ENCODE results near the gene PAK5. TPM values are rescaled to one million over a fixed set of nuclear protein-coding genes. Genes with fewer than 3 reads are reported as not detected.
"Not testable (repeated sequence)": the region's sequence is repeated elsewhere in the genome, so short reads cannot be mapped to it uniquely, and the experiment has no call there.

The PAK5 gene
- total and polyA plus RNA-seq, 4 donors, result 0.08 to 0.63 (median 0.26) TPM

GRCh38 chr20:9647741-9648140, 191.1 kb downstream of the PAK5 start:
- no peak for DNase-seq
- 82 to 83% methylated on average over 2 of the region's 2 CpGs for WGBS, 2 donors
- peaks cover 5% of the 10 kb centered on the region for H3K9me3 ChIP-seq (ENCODE audit: control insufficient read depth, low read length)
- no peak overlapping the region for H3K4me3 ChIP-seq (ENCODE audit: low read length in 2 of 2)
- H3K27ac ChIP-seq (ENCODE audit: low read depth in 1 of 2, low read length in 2 of 2), result no peak overlapping the region
- H3K36me3 ChIP-seq (ENCODE audit: control insufficient read depth in 1 of 2, insufficient read depth in 2 of 2, low read length in 1 of 2), result no peaks in the 10 kb centered on the region
- ATAC-seq (ENCODE audit: low FRiP score), result no peak
- intact Hi-C loops (cut with DNase I), result no loop called here
- H3K4me1 ChIP-seq (ENCODE audit: control insufficient read depth in 1 of 2, insufficient read depth in 2 of 2, low read length in 2 of 2), result no peaks in the 10 kb centered on the region
- no peaks in the 10 kb centered on the region for H3K27me3 ChIP-seq (ENCODE audit: control insufficient read depth in 1 of 2, insufficient read depth in 2 of 2, low read length in 1 of 2)

DNA sequence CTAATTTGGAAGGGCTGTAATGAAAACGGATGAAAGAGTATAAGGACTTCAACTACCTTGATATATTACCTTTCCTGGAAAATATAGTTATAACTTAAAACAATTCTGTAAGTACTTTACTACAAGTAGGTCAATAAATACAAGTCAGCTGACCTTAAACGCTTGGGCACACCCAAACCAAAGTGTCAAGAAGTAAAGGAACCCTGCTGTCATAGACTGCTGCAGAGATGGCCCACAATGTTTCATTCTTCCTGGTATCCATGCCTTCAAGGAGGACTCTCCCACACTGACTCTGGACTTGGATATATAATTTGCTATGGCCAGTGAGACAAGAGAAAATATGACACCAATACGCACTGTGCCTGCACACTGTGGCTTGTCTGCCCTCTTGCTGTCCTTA, 192.5 kb downstream of the PAK5 start:
- DNase-seq (no peak), ATAC-seq (ENCODE audit: low FRiP score) (no peak)
- Histone ChIP-seq H3K4me1 (ENCODE audit: control insufficient read depth in 1 of 2, insufficient read depth in 2 of 2, low read length in 2 of 2) (no peaks in the 10 kb centered on the region), H3K36me3 (ENCODE audit: control insufficient read depth in 1 of 2, insufficient read depth in 2 of 2, low read length in 1 of 2) (no peaks in the 10 kb centered on the region), H3K9me3 (ENCODE audit: control insufficient read depth, low read length) (peaks cover 5% of the 10 kb centered on the region), H3K27me3 (ENCODE audit: control insufficient read depth in 1 of 2, insufficient read depth in 2 of 2, low read length in 1 of 2) (no peaks in the 10 kb centered on the region), H3K27ac (ENCODE audit: low read depth in 1 of 2, low read length in 2 of 2) (no peak overlapping the region), H3K4me3 (ENCODE audit: low read length in 2 of 2) (no peak overlapping the region)
- intact Hi-C loops (cut with DNase I), result no loop called here
- 77 to 78% methylated on average over 3 of the region's 3 CpGs for WGBS, 2 donors

- no peak overlapping the region for H3K27ac ChIP-seq (ENCODE audit: low read depth in 1 of 2, low read length in 2 of 2)
- H3K27me3 ChIP-seq (ENCODE audit: control insufficient read depth in 1 of 2, insufficient read depth in 2 of 2, low read length in 1 of 2), result no peaks in the 10 kb centered on the region
- intact Hi-C loops (cut with DNase I), result loop anchor here in 1 of 2 donors (1.0 kb wide), 1 partner anchor 11 kb away; no protein-coding TSS in a partner anchor
- ATAC-seq (ENCODE audit: low FRiP score) (no peak), DNase-seq (no peak)
- H3K4me3 ChIP-seq (ENCODE audit: low read length in 2 of 2), result no peak overlapping the region
- no peaks in the 10 kb centered on the region for H3K4me1 ChIP-seq (ENCODE audit: control insufficient read depth in 1 of 2, insufficient read depth in 2 of 2, low read length in 2 of 2)
- H3K9me3 ChIP-seq (ENCODE audit: control insufficient read depth, low read length), result peaks cover 3% of the 10 kb centered on the region
- no peaks in the 10 kb centered on the region for H3K36me3 ChIP-seq (ENCODE audit: control insufficient read depth in 1 of 2, insufficient read depth in 2 of 2, low read length in 1 of 2)
These were observed 196.0 kb downstream of the PAK5 start for GRCh38 chr20:9642882-9643281.

DNA sequence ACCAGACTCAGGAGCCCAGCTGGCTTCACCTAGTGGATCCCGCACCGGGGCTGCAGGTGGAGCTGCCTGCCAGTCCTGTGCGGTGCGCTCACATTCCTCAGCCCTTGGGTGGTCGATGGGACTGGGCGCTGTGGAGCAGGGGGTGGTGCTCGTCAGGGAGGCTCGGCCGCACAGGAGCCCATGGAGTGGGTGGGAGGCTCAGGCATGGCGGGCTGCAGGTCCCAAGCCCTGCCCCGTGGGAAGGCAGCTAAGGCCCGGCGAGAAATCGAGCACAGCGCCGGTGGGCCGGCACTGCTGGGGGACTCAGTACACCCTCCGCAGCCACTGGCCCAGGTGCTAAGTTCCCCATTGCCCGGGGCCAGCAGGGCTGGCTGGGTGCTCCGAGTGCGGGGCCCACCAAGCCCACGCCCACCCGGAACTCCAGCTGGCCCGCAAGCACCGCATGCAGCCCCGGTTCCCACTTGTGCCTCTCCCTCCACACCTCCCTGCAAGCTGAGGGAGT, 197.3 kb downstream of the PAK5 start:
- ATAC-seq (ENCODE audit: low FRiP score); H3K4me3 ChIP-seq (ENCODE audit: low read length in 2 of 2); intact Hi-C loops (cut with DNase I); H3K27me3 ChIP-seq (ENCODE audit: control insufficient read depth in 1 of 2, insufficient read depth in 2 of 2, low read length in 1 of 2); H3K4me1 ChIP-seq (ENCODE audit: control insufficient read depth in 1 of 2, insufficient read depth in 2 of 2, low read length in 2 of 2); H3K36me3 ChIP-seq (ENCODE audit: control insufficient read depth in 1 of 2, insufficient read depth in 2 of 2, low read length in 1 of 2); DNase-seq; H3K9me3 ChIP-seq (ENCODE audit: control insufficient read depth, low read length); H3K27ac ChIP-seq (ENCODE audit: low read depth in 1 of 2, low read length in 2 of 2): not testable (repeated sequence)
- WGBS, 2 donors, result 93 to 94% methylated on average over 12 to 23 of the region's 26 CpGs

GRCh38 chr20:9637889-9638288, 201.0 kb downstream of the PAK5 start:
- intact Hi-C loops (cut with DNase I), result no loop called here
- 68 to 78% methylated on average over 2 of the region's 2 CpGs for WGBS, 2 donors
- H3K27ac ChIP-seq (ENCODE audit: low read depth in 1 of 2, low read length in 2 of 2), result no peak overlapping the region
- no peak for DNase-seq
- H3K4me3 ChIP-seq (ENCODE audit: low read length in 2 of 2), result no peak overlapping the region
- H3K27me3 ChIP-seq (ENCODE audit: control insufficient read depth in 1 of 2, insufficient read depth in 2 of 2, low read length in 1 of 2), result no peaks in the 10 kb centered on the region
- H3K4me1 ChIP-seq (ENCODE audit: control insufficient read depth in 1 of 2, insufficient read depth in 2 of 2, low read length in 2 of 2), result no peaks in the 10 kb centered on the region
- no peaks in the 10 kb centered on the region for H3K36me3 ChIP-seq (ENCODE audit: control insufficient read depth in 1 of 2, insufficient read depth in 2 of 2, low read length in 1 of 2)
- H3K9me3 ChIP-seq (ENCODE audit: control insufficient read depth, low read length), result no peaks in the 10 kb centered on the region
- no peak for ATAC-seq (ENCODE audit: low FRiP score)

- DNase-seq, result no peak
- intact Hi-C loops (cut with DNase I), result no loop called here
- no peaks in the 10 kb centered on the region for H3K9me3 ChIP-seq (ENCODE audit: control insufficient read depth, low read length)
- H3K27me3 ChIP-seq (ENCODE audit: control insufficient read depth in 1 of 2, insufficient read depth in 2 of 2, low read length in 1 of 2), result no peaks in the 10 kb centered on the region
- 3 to 19% methylated on average over 1 of the region's 1 CpG for WGBS, 2 donors
- H3K4me3 ChIP-seq (ENCODE audit: low read length in 2 of 2), result no peak overlapping the region
- no peak for ATAC-seq (ENCODE audit: low FRiP score)
- no peaks in the 10 kb centered on the region for H3K4me1 ChIP-seq (ENCODE audit: control insufficient read depth in 1 of 2, insufficient read depth in 2 of 2, low read length in 2 of 2)
- no peak overlapping the region for H3K27ac ChIP-seq (ENCODE audit: low read depth in 1 of 2, low read length in 2 of 2)
- no peaks in the 10 kb centered on the region for H3K36me3 ChIP-seq (ENCODE audit: control insufficient read depth in 1 of 2, insufficient read depth in 2 of 2, low read length in 1 of 2)
These were observed 203.1 kb downstream of the PAK5 start for GRCh38 chr20:9635750-9636149.

- H3K9me3 ChIP-seq (ENCODE audit: control insufficient read depth, low read length), result no peaks in the 10 kb centered on the region
- H3K36me3 ChIP-seq (ENCODE audit: control insufficient read depth in 1 of 2, insufficient read depth in 2 of 2, low read length in 1 of 2), result no peaks in the 10 kb centered on the region
- intact Hi-C loops (cut with DNase I), result no loop called here
- DNase-seq (no peak), ATAC-seq (ENCODE audit: low FRiP score) (no peak)
- no peaks in the 10 kb centered on the region for H3K27me3 ChIP-seq (ENCODE audit: control insufficient read depth in 1 of 2, insufficient read depth in 2 of 2, low read length in 1 of 2)
- no peaks in the 10 kb centered on the region for H3K4me1 ChIP-seq (ENCODE audit: control insufficient read depth in 1 of 2, insufficient read depth in 2 of 2, low read length in 2 of 2)
- no peak overlapping the region for H3K4me3 ChIP-seq (ENCODE audit: low read length in 2 of 2)
- no peak overlapping the region for H3K27ac ChIP-seq (ENCODE audit: low read depth in 1 of 2, low read length in 2 of 2)
These were observed 204.5 kb downstream of the PAK5 start for GRCh38 chr20:9634327-9634726.

- Histone ChIP-seq H3K4me1 (ENCODE audit: control insufficient read depth in 1 of 2, insufficient read depth in 2 of 2, low read length in 2 of 2) (no peaks in the 10 kb centered on the region), H3K4me3 (ENCODE audit: low read length in 2 of 2) (no peak overlapping the region), H3K27me3 (ENCODE audit: control insufficient read depth in 1 of 2, insufficient read depth in 2 of 2, low read length in 1 of 2) (no peaks in the 10 kb centered on the region), H3K27ac (ENCODE audit: low read depth in 1 of 2, low read length in 2 of 2) (no peak overlapping the region), H3K36me3 (ENCODE audit: control insufficient read depth in 1 of 2, insufficient read depth in 2 of 2, low read length in 1 of 2) (no peaks in the 10 kb centered on the region), H3K9me3 (ENCODE audit: control insufficient read depth, low read length) (no peaks in the 10 kb centered on the region)
- intact Hi-C loops (cut with DNase I), result loop anchor here in 1 of 2 donors (1.0 kb wide), 1 partner anchor 9 kb away; no protein-coding TSS in a partner anchor
- 31 to 88% methylated on average over 1 of the region's 1 CpG for WGBS, 2 donors
- DNase-seq (no peak), ATAC-seq (ENCODE audit: low FRiP score) (no peak)
These were observed 205.9 kb downstream of the PAK5 start for GRCh38 chr20:9632991-9633390.

GRCh38 chr20:9632265-9632664, 206.6 kb downstream of the PAK5 start:
- Histone ChIP-seq H3K27me3 (ENCODE audit: control insufficient read depth in 1 of 2, insufficient read depth in 2 of 2, low read length in 1 of 2) (no peaks in the 10 kb centered on the region), H3K27ac (ENCODE audit: low read depth in 1 of 2, low read length in 2 of 2) (no peak overlapping the region), H3K36me3 (ENCODE audit: control insufficient read depth in 1 of 2, insufficient read depth in 2 of 2, low read length in 1 of 2) (no peaks in the 10 kb centered on the region), H3K4me3 (ENCODE audit: low read length in 2 of 2) (no peak overlapping the region), H3K9me3 (ENCODE audit: control insufficient read depth, low read length) (no peaks in the 10 kb centered on the region), H3K4me1 (ENCODE audit: control insufficient read depth in 1 of 2, insufficient read depth in 2 of 2, low read length in 2 of 2) (no peaks in the 10 kb centered on the region)
- DNase-seq (no peak), ATAC-seq (ENCODE audit: low FRiP score) (no peak)
- WGBS, 2 donors, result 69 to 71% methylated on average over 4 of the region's 4 CpGs
- intact Hi-C loops (cut with DNase I), result loop anchor here in 1 of 2 donors (1.0 kb wide), 1 partner anchor 10 kb away; no protein-coding TSS in a partner anchor
